ENCODE measurements around the gene PAK3.

Gene PAK3

GRCh38 chrX:111264385-111264784, 168.4 kb downstream of the PAK3 start:
- DNase-seq: no peak

GRCh38 chrX:111265486-111265885, 169.5 kb downstream of the PAK3 start:
- no peak for DNase-seq

GRCh38 chrX:111268506-111268905, 172.5 kb downstream of the PAK3 start:
- no peak for DNase-seq

DNA sequence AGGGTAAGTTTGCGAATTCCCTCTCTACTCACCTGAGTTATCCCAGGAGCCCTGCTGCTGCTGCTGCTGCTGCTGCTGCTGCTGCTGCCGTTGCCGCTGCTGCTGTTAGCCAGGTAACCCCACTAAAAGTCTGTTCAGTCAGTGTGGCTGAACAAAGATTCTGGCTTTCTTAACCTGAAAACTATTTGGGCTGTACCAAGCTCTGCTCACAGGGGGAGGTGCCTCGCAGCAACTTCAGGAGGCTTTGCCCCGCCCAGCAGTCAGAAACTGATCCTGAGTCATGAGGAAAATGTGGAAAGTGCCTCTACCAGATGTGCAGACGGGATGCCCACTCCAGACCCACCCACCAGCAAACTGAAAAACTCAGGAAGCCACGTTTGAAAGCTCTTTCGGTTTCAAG, 174.3 kb downstream of the PAK3 start, which contains the start of gene CAPN6:
Gene CAPN6, minus strand, starts transcription at position 145 of the 400 bp plus-strand sequence. CDS start 6,547 bp downstream, outside the sequence.
- no peak for DNase-seq

Data from NCI-H2227 treated with DMSO at 0.1 percent for 48 hours (cell line).